ENCODE results near the gene ZBTB20.

DNA sequence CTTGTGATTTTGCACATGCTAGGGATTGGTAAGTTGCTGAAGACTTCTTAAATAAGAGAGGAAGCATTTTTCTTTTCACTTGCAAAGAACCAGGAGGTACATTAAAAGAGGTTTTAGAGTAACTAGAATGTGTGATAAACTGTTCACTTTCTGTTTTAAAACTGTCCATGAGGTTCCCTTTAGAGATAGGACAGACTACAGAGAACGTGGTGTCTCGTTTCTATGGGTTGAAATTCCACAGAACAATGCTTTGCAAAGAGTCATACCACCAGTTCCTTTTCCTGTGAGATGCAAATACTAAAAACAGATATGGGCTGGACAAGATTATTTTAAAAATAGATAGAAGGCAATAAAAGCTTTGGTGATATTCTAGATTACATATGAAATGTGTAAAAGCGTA lies 480.5 kb downstream of the ZBTB20 start:
- TF ChIP-seq, protein P1, sequence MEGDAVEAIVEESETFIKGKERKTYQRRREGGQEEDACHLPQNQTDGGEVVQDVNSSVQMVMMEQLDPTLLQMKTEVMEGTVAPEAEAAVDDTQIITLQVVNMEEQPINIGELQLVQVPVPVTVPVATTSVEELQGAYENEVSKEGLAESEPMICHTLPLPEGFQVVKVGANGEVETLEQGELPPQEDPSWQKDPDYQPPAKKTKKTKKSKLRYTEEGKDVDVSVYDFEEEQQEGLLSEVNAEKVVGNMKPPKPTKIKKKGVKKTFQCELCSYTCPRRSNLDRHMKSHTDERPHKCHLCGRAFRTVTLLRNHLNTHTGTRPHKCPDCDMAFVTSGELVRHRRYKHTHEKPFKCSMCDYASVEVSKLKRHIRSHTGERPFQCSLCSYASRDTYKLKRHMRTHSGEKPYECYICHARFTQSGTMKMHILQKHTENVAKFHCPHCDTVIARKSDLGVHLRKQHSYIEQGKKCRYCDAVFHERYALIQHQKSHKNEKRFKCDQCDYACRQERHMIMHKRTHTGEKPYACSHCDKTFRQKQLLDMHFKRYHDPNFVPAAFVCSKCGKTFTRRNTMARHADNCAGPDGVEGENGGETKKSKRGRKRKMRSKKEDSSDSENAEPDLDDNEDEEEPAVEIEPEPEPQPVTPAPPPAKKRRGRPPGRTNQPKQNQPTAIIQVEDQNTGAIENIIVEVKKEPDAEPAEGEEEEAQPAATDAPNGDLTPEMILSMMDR (IDR thresholded peaks at IDR 0.05), result no peak
- TF ChIP-seq POLR2AphosphoS5 (IDR thresholded peaks at IDR 0.05) (no peak), POLR2A (IDR thresholded peaks at IDR 0.05) (no peak)
